ENCODE data around the gene P3H2. TPM values are rescaled to one million over a fixed set of nuclear protein-coding genes. Genes with fewer than 3 reads are reported as not detected.
A peak's percentile ranks its signal among the peaks of the same experiment; 100 is the strongest.

The P3H2 gene
- total and polyA plus RNA-seq, 2 donors (not counting 1 experiment from before 2014, with no cell fraction given): 20.5 to 21.6 TPM

- peak; percentile 47 to 95 for DNase-seq (ENCODE audit: low read depth in 2 of 2)
- Histone ChIP-seq H3K9ac (ENCODE audit: insufficient read depth, low read length) (no peak overlapping the region), H3K27ac (ENCODE audit: insufficient read depth, low read length) (no peak overlapping the region), H3K9me3 (ENCODE audit: control insufficient read depth, insufficient read depth, low read depth, low read length) (no peaks in the 10 kb centered on the region), H3K27me3 (ENCODE audit: control insufficient read depth, insufficient read depth, low read length) (no peaks in the 10 kb centered on the region), H3K4me1 (ENCODE audit: control insufficient read depth, extremely low read depth, insufficient read depth, low read length) (peaks cover 4% of the 10 kb centered on the region), H3K36me3 (ENCODE audit: control insufficient read depth, insufficient read depth, low read length) (no peaks in the 10 kb centered on the region), H3K4me3 (replicated peaks in 1 of 4; ENCODE audit: control extremely low read depth in 1 of 4, insufficient read depth in 1 of 4, low read depth in 3 of 4, low read length in 4 of 4) (no peak overlapping the region), H3K4me2 (ENCODE audit: extremely low read depth, insufficient read depth, low read length) (peak overlapping the region; percentile 52), H3K79me2 (ENCODE audit: control insufficient read depth, insufficient read depth, low read length) (no peaks in the 10 kb centered on the region), H4K20me1 (ENCODE audit: control insufficient read depth, extremely low read depth, insufficient read depth, low read length) (no peaks in the 10 kb centered on the region), H2AFZ (ENCODE audit: low read length) (no peak overlapping the region)
- TF ChIP-seq CTCF (conservative IDR thresholded peaks at IDR 0.05 in 1 of 2, IDR thresholded peaks at IDR 0.05 in 1 of 2; ENCODE audit: low read depth in 1 of 2, low read length in 2 of 2) (no peak), EZH2 (IDR thresholded peaks at IDR 0.05; ENCODE audit: low read length, missing control alignments) (no peak)
These were observed 49.9 kb downstream of the P3H2 start for GRCh38 chr3:190070622-190071347.

- Histone ChIP-seq H3K4me2 (ENCODE audit: extremely low read depth, insufficient read depth, low read length) (no peak overlapping the region), H3K27me3 (ENCODE audit: control insufficient read depth, insufficient read depth, low read length) (no peaks in the 10 kb centered on the region), H3K36me3 (ENCODE audit: control insufficient read depth, insufficient read depth, low read length) (no peaks in the 10 kb centered on the region), H2AFZ (ENCODE audit: low read length) (no peak overlapping the region), H3K27ac (ENCODE audit: insufficient read depth, low read length) (no peak overlapping the region), H3K79me2 (ENCODE audit: control insufficient read depth, insufficient read depth, low read length) (no peaks in the 10 kb centered on the region), H3K4me1 (ENCODE audit: control insufficient read depth, extremely low read depth, insufficient read depth, low read length) (peaks cover 3% of the 10 kb centered on the region), H3K9ac (ENCODE audit: insufficient read depth, low read length) (no peak overlapping the region), H4K20me1 (ENCODE audit: control insufficient read depth, extremely low read depth, insufficient read depth, low read length) (no peaks in the 10 kb centered on the region), H3K4me3 (replicated peaks in 1 of 4; ENCODE audit: control extremely low read depth in 1 of 4, insufficient read depth in 1 of 4, low read depth in 3 of 4, low read length in 4 of 4) (no peak overlapping the region), H3K9me3 (ENCODE audit: control insufficient read depth, insufficient read depth, low read depth, low read length) (no peaks in the 10 kb centered on the region)
- TF ChIP-seq CTCF (conservative IDR thresholded peaks at IDR 0.05 in 1 of 2, IDR thresholded peaks at IDR 0.05 in 1 of 2; ENCODE audit: low read depth in 1 of 2, low read length in 2 of 2) (no peak), EZH2 (IDR thresholded peaks at IDR 0.05; ENCODE audit: low read length, missing control alignments) (no peak)
- no peak for DNase-seq (ENCODE audit: low read depth in 2 of 2)
These were observed 55.5 kb downstream of the P3H2 start for GRCh38 chr3:190065204-190065603.

GRCh38 chr3:190064659-190065058 lies 56.0 kb downstream of the P3H2 start:
- H3K4me1 ChIP-seq (ENCODE audit: control insufficient read depth, extremely low read depth, insufficient read depth, low read length): peaks cover 3% of the 10 kb centered on the region
- DNase-seq (ENCODE audit: low read depth in 2 of 2): no peak
- no peak overlapping the region for H3K4me3 ChIP-seq (replicated peaks in 1 of 4; ENCODE audit: control extremely low read depth in 1 of 4, insufficient read depth in 1 of 4, low read depth in 3 of 4, low read length in 4 of 4)
- no peak overlapping the region for H3K4me2 ChIP-seq (ENCODE audit: extremely low read depth, insufficient read depth, low read length)
- no peaks in the 10 kb centered on the region for H3K9me3 ChIP-seq (ENCODE audit: control insufficient read depth, insufficient read depth, low read depth, low read length)
- no peak overlapping the region for H3K9ac ChIP-seq (ENCODE audit: insufficient read depth, low read length)
- no peak overlapping the region for H3K27ac ChIP-seq (ENCODE audit: insufficient read depth, low read length)
- no peak overlapping the region for H2AFZ ChIP-seq (ENCODE audit: low read length)
- H4K20me1 ChIP-seq (ENCODE audit: control insufficient read depth, extremely low read depth, insufficient read depth, low read length): no peaks in the 10 kb centered on the region
- no peak for TF ChIP-seq CTCF (conservative IDR thresholded peaks at IDR 0.05 in 1 of 2, IDR thresholded peaks at IDR 0.05 in 1 of 2; ENCODE audit: low read depth in 1 of 2, low read length in 2 of 2)
- no peak for TF ChIP-seq EZH2 (IDR thresholded peaks at IDR 0.05; ENCODE audit: low read length, missing control alignments)
- no peaks in the 10 kb centered on the region for H3K27me3 ChIP-seq (ENCODE audit: control insufficient read depth, insufficient read depth, low read length)
- H3K36me3 ChIP-seq (ENCODE audit: control insufficient read depth, insufficient read depth, low read length): no peaks in the 10 kb centered on the region
- no peaks in the 10 kb centered on the region for H3K79me2 ChIP-seq (ENCODE audit: control insufficient read depth, insufficient read depth, low read length)
